HG03159 (cell line): ENCODE data around the gene SLC6A8.
"Not testable (repeated sequence)": the region's sequence is repeated elsewhere in the genome, so short reads cannot be mapped to it uniquely, and the experiment has no call there.

Experiments used
- ATAC-seq: cut with Tn5 transposase; IDR thresholded peaks from one replicate; pipeline ENCODE4 v1.9.1; 2021; ENCODE audit warnings: mild to moderate bottlenecking, moderate library complexity; ENCODE audit not compliant: unreplicated experiment

The SLC6A8 gene

GRCh38 chrX:153705403-153706060, 17.8 kb downstream of the SLC6A8 start:
- ATAC-seq, result not testable (repeated sequence)

- ATAC-seq, result no peak
Measured at GRCh38 chrX:153706799-153707198, 19.1 kb downstream of the SLC6A8 start.

DNA sequence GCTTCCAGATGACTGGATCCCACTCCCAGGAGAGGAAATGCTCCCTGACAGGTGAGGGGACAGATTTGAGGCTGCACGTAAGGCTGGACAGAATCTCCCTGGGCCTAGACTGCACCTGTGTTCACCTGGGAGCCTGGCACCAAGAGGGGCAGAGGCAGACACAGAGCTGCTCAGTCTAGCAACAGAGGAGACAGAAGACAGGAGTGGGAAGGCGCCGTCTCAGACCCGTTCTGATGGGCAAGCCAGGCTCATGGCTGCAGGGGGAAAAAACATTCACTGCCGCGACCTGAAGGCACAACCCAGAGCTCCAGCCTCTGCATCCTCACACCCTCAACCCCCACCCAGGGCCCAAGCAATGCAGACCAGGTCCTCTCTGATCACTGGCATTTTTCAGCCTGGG, 19.7 kb downstream of the SLC6A8 start:
- no peak for ATAC-seq

DNA sequence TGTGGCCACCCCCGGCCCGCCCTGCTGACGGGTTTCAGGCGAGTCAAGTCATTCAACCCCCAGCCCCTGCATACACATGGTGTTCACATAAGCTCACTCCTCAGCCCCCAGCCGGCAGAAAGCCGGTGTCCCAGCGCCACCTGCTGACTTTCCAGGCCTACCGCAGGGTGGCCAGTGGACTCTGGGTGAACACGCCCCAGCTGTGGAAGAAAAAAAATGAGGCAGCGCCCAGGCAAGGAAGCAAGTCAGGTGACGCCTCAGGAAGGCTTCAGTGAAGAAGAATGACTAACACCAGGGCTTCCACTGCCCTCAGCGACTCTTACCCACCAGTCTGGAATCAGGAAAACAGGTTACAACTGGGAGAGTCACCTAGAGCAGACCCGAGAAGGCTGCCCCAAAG, 20.7 kb downstream of the SLC6A8 start:
- ATAC-seq, result no peak

DNA sequence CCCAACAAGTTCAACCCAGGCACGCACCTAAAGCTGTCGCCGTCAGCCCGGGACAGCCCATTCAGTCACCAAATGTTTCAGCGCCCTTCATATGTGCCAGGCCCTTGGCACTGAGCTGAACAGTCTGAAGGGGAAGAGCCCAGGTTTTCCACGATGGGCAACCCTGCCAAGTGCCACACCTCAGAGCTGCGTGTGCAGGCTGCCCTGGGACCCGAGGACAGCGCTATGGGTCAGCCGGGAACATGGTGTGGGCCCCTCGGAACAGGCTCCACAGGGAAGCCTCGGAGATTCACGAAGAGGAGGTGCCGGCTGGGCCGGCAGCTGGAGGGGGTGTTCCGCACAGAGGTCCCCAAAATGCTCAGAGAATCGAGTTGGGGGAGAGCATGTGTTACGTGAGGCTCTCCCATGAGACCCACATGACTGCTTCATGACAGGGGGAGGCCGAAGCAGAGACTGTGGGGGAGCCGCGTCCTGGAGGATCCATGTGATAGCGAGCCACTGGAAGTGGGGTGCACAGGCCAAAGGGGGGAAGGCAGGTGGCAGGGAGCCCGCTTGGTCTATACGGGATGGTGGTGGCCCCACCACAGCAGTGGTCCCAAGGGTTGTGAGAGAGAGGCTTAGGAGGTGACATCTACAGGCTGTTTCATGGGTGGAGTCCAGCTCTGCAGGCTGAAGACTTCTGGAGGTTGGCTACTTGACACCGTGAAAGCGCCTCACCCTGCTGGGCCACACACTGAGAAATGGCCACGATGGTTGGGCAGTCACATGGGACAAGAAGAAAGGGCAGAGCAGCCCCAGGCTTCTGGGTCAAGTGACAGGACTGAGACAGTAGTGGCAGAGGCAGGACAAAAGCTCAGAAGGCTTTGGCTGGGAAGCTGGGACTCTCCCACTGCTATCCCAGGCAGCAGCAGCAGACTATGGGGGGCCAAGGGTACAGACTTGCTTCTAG, 22.3 kb downstream of the SLC6A8 start:
- ATAC-seq, result no peak

DNA sequence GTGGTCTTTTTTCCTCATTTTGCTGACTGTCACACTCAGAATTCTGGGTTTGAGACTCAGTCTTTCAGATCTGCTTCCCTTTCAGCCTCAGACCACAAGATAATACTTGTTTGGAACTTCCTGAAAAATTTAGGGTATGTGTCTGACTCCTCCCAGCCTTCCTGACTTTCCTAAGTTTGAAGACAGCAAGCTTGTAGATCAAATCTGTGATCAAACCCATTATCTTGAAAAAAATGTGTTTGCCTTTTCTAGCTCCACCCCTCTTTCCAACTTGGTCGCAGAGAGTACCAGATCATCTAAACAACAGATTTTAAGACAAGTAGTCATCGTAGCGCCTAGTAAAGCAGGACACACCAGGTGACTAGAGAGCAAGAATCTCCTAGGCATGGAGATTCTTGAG, 26.5 kb downstream of the SLC6A8 start:
- no peak for ATAC-seq

- no peak for ATAC-seq
Measured at GRCh38 chrX:153717445-153717844, 29.7 kb downstream of the SLC6A8 start.

DNA sequence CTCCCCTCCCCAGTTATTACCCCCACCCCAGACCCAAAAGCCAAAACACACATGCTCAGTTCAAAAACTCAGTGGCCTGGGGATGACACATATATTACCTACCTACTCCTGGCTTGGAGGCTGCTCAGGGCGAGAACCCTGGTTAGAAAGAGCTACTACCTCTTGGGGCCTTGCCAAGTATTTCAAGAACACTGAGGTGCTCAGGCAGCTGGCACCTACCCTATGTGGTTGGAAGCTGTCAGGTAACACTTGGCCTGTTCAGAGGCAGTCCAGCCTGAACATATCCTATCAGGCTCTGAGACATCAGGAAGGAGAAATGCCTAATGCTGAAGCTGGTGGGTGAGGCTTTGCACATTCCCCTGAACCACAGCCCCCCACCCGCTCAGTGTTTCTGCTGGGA, 31.5 kb downstream of the SLC6A8 start:
- no peak for ATAC-seq

GRCh38 chrX:153719701-153720100, 32.0 kb downstream of the SLC6A8 start:
- no peak for ATAC-seq

GRCh38 chrX:153722704-153723350, 35.1 kb downstream of the SLC6A8 start:
- ATAC-seq, result no peak

GRCh38 chrX:153723351-153724251, 35.9 kb downstream of the SLC6A8 start:
- ATAC-seq, result peak; percentile 33

DNA sequence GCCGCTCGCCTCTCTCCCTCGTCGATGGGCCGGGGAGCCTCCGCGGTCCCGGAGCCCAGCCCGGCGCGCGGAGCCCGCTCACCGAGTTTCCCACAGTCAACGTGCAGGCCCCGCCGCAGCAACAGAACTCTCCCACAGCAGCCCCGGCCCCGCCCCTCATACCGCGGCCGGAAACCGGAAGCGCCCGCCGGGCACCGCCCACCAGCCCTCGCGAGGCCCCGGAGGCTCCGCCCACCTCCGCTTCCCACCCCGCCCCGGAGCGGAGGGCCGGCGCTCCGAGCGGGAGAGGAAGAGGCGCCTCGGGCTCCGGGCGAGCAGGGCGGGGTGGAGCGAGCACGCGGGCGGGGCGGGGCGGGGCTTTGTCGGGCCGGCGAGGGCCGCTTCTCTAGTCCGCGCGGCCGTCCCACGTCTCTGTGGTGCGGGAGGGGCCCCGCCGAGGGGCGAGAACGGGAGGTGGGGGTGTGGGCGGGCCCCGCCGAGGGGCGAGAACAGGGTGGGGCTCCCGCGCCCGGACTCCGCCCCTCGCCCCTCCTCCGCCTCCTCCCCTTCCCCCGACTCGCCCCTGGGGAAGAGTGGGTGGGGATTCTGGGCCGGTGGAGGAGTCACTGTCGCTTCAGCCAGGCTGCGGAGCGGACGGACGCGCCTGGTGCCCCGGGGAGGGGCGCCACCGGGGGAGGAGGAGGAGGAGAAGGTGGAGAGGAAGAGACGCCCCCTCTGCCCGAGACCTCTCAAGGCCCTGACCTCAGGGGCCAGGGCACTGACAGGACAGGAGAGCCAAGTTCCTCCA, 36.7 kb downstream of the SLC6A8 start, which contains the start of the genes ABCD1 and BCAP31:
Gene ABCD1 (plus strand): TSS at position 605 of the 787 bp plus-strand sequence. CDS start 411 bp downstream, outside the sequence.
Gene BCAP31 (minus strand): TSS at position 136 of the 787 bp plus-strand sequence. CDS start 1,143 bp downstream, outside the sequence.
- peak; percentile 42 for ATAC-seq

GRCh38 chrX:153725039-153725831, 37.5 kb downstream of the SLC6A8 start:
- no peak for ATAC-seq

GRCh38 chrX:153725832-153726285, 38.1 kb downstream of the SLC6A8 start:
- ATAC-seq, result no peak

- peak; percentile 51 for ATAC-seq
Measured at GRCh38 chrX:153726286-153727122, 38.8 kb downstream of the SLC6A8 start.

DNA sequence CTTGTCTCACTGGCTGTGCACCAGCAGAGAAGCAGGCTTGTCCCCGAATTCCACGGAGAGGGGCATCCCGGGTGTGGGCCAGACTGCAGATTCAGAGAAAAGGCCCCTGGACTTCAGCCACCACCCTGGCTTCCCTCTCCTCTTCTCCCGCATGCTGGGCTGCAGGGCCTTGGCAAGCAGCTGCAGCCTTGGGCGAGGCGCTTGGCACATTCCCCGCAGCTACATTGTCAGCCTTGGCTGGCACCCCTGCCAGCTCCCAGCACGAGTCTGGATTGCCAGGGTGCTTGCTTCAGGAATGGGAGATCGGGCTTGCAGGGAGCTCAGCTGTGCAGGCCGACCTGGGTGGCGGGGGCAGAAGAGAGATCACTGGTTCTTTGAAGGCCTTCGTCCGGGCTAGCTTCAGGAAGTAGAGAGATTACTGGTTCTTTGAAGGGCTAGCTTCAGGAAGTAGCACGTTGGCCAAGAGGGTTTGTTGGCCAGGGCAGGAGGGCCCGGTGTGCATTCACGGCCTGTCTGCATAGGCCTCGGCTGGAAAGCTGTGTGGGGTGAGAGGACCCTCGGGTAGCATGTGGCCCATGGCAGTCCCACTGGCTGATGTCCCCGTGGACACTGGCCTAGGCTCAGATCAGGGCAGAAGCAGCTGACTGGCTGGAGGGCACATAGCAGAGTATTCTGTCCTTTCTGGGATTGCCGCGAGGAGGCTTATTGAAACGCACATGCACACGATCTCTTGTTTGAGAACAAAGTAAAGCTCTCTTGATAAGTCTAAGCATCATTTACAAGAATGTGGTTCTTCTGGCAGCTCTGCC, 39.6 kb downstream of the SLC6A8 start:
- ATAC-seq, result no peak

GRCh38 chrX:153728095-153728494, 40.4 kb downstream of the SLC6A8 start:
- ATAC-seq, result no peak
